ENCODE results near the gene ANKRD62.
"Not testable (repeated sequence)": the region's sequence is repeated elsewhere in the genome, so short reads cannot be mapped to it uniquely, and the experiment has no call there.

GRCh38 chr18:12149431-12149830 is 55.8 kb downstream of the ANKRD62 start:
- TF ChIP-seq POLR2A (IDR thresholded peaks at IDR 0.05) = not testable (repeated sequence)
- TF ChIP-seq, protein P1, sequence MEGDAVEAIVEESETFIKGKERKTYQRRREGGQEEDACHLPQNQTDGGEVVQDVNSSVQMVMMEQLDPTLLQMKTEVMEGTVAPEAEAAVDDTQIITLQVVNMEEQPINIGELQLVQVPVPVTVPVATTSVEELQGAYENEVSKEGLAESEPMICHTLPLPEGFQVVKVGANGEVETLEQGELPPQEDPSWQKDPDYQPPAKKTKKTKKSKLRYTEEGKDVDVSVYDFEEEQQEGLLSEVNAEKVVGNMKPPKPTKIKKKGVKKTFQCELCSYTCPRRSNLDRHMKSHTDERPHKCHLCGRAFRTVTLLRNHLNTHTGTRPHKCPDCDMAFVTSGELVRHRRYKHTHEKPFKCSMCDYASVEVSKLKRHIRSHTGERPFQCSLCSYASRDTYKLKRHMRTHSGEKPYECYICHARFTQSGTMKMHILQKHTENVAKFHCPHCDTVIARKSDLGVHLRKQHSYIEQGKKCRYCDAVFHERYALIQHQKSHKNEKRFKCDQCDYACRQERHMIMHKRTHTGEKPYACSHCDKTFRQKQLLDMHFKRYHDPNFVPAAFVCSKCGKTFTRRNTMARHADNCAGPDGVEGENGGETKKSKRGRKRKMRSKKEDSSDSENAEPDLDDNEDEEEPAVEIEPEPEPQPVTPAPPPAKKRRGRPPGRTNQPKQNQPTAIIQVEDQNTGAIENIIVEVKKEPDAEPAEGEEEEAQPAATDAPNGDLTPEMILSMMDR (IDR thresholded peaks at IDR 0.05) = not testable (repeated sequence)
